K562 (cell line): ENCODE measurements around the gene LINGO4.

Source experiments
- BDP1 ChIP-seq: IDR thresholded peaks from 3 replicates; pipeline ENCODE4 v1.6.1; 2011; ENCODE audit not compliant: insufficient read length, insufficient read depth
- CHAMP1 ChIP-seq: fragments of 450-650 bp; IDR thresholded peaks from 2 replicates; pipeline ENCODE4 v1.6.1; 2016; ENCODE audit warnings: mild to moderate bottlenecking
- CTCF ChIP-seq, 3 experiments: IDR thresholded peaks in 2 of 3; conservative IDR thresholded peaks in 1 of 3; 2 replicates each; pipeline ENCODE4 v1.5.1; 2011 to 2012; ENCODE audit warnings: low read length in 3 of 3, mild to moderate bottlenecking in 3 of 3, control low read depth in 2 of 3, improper control_type of control experiment in 1 of 3, inconsistent platforms in 1 of 3, low read depth in 1 of 3, mixed read lengths in 1 of 3, moderate library complexity in 1 of 3; ENCODE audit not compliant: insufficient read depth in 2 of 3
- ETS1 ChIP-seq: conservative IDR thresholded peaks from 2 replicates; pipeline ENCODE4 v1.6.1; 2011; ENCODE audit warnings: low read depth, mild to moderate bottlenecking, low read length; ENCODE audit not compliant: control insufficient read depth
- EZH2 ChIP-seq: IDR thresholded peaks from 2 replicates; pipeline ENCODE4 v1.6.1; 2012; ENCODE audit warnings: low read depth, mild to moderate bottlenecking, inconsistent platforms, low read length, borderline replicate concordance
- MAFK ChIP-seq: IDR thresholded peaks from 2 replicates; pipeline ENCODE4 v1.6.1; 2011; ENCODE audit warnings: low read length, improper control_type of control experiment
- MCM3 ChIP-seq: fragments of 450-650 bp; IDR thresholded peaks from 2 replicates; pipeline ENCODE4 v1.6.1; 2016
- NFE2L1 ChIP-seq: fragments of 450-650 bp; IDR thresholded peaks from 2 replicates; pipeline ENCODE4 v1.6.1; 2016; ENCODE audit warnings: missing genetic modification characterization, low read depth, mild to moderate bottlenecking, missing compliant biosample characterization, moderate library complexity, borderline replicate concordance
- PHF21A ChIP-seq: fragments of 450-650 bp; IDR thresholded peaks from 2 replicates; pipeline ENCODE4 v1.6.1; 2017; ENCODE audit warnings: low read depth, borderline replicate concordance
- RCOR1 ChIP-seq, 2 experiments: IDR thresholded peaks; 2 replicates each; pipeline ENCODE4 v1.6.1; 2012; ENCODE audit warnings: low read depth in 2 of 2, low read length in 2 of 2, borderline replicate concordance in 1 of 2, improper control_type of control experiment in 1 of 2
- YY1 ChIP-seq, 3 experiments: IDR thresholded peaks; 2 replicates each; pipeline ENCODE4 v1.6.1; 2011; ENCODE audit warnings: low read length in 2 of 3, mild to moderate bottlenecking in 2 of 3, moderate library complexity in 2 of 3, borderline replicate concordance in 1 of 3, control low read depth in 1 of 3, low read depth in 1 of 3; ENCODE audit not compliant: insufficient read depth in 3 of 3, insufficient replicate concordance in 2 of 3, control insufficient read depth in 1 of 3, insufficient read length in 1 of 3; ENCODE audit errors: extremely low read depth in 1 of 3
- ZBED1 ChIP-seq: IDR thresholded peaks from 2 replicates; pipeline ENCODE4 v1.6.1; 2014
- ZNF184 ChIP-seq: sonication (generic); formaldehyde crosslinking; IDR thresholded peaks from 2 replicates; pipeline ENCODE4 v1.5.0; 2020; ENCODE audit warnings: missing genetic modification reagents

GRCh38 chr1:151847867-151848596, 42.8 kb upstream of the LINGO4 start:
- TF ChIP-seq MAFK (no peak), ZNF184 (CRISPR knock-in tag) (no peak), EZH2 (no peak), MCM3 (no peak), PHF21A (no peak), CTCF (IDR thresholded peaks at IDR 0.05 in 2 of 3, conservative IDR thresholded peaks at IDR 0.05 in 1 of 3; ENCODE audit: insufficient read depth in 2 of 3, low read depth in 1 of 3, low read length in 3 of 3) (no peak), NFE2L1 (tag) (no peak), ZBED1 (no peak), ETS1 (no peak), YY1 (IDR thresholded peaks at IDR 0.05; ENCODE audit: borderline replicate concordance in 1 of 3, control insufficient read depth in 1 of 3, extremely low read depth in 1 of 3, insufficient read depth in 3 of 3, insufficient read length in 1 of 3, insufficient replicate concordance in 2 of 3, low read depth in 1 of 3, low read length in 2 of 3) (no peak), CHAMP1 (no peak), BDP1 (no peak), RCOR1 (IDR thresholded peaks at IDR 0.05; ENCODE audit: borderline replicate concordance in 1 of 2, low read depth in 2 of 2, low read length in 2 of 2) (no peak)
